Activated T-helper 1 cell treated with anti-CD3 and anti-CD28 coated beads, Interleukin-12 subunit alpha, Interleukin-12 subunit beta, Interleukin-2, Interleukin-4 antibody, amounts not matched to agents 30 ng/mL and 10 ng/mL and 1 ng/mL, durations not matched to agents 14 hours and 24 hours and 36 hours (primary cell): ENCODE data around the gene GLYR1. TPM values are rescaled to one million over a fixed set of nuclear protein-coding genes. Genes with fewer than 3 reads are reported as not detected.
"Not testable (repeated sequence)": the region's sequence is repeated elsewhere in the genome, so short reads cannot be mapped to it uniquely, and the experiment has no call there.

ENCODE experiments used
- DNase-seq: peaks from one replicate; pipeline ENCODE4 v3.0.0; 2021; ENCODE audit warnings: low spot score
- H3K27ac Mint-ChIP-seq: one replicate; pipeline ENCODE4 v1.8.0; 2021; ENCODE audit warnings: mild to moderate bottlenecking, mixed read lengths
- H3K27me3 Mint-ChIP-seq: one replicate; pipeline ENCODE4 v1.8.0; 2022; ENCODE audit warnings: mild to moderate bottlenecking, moderate library complexity, mixed read lengths; ENCODE audit not compliant: insufficient read depth
- H3K36me3 Mint-ChIP-seq: one replicate; pipeline ENCODE4 v1.8.0; 2021; ENCODE audit warnings: low read depth, mixed read lengths
- H3K4me1 Mint-ChIP-seq: one replicate; pipeline ENCODE4 v1.8.0; 2021; ENCODE audit warnings: low read depth, mixed read lengths
- H3K4me3 Mint-ChIP-seq: one replicate; pipeline ENCODE4 v1.8.0; 2021; ENCODE audit warnings: mild to moderate bottlenecking, moderate library complexity, mixed read lengths
- H3K9me3 Mint-ChIP-seq: one replicate; pipeline ENCODE4 v1.8.0; 2021; ENCODE audit warnings: mixed read lengths
- intact Hi-C: fragments of 100-400 bp; cut with micrococcal nuclease; formaldehyde crosslinking; loops from one replicate; pipeline ENCODE4 v1.15.1; 2024
- total RNA-seq: library from RNA; stranded (reverse); gene quantifications from 2 replicates; pipeline ENCODE4 v1.2.3, GENCODE V29; 2022

The GLYR1 gene
- total RNA-seq, 1 donor from 2014 or later, result 120 TPM

DNA sequence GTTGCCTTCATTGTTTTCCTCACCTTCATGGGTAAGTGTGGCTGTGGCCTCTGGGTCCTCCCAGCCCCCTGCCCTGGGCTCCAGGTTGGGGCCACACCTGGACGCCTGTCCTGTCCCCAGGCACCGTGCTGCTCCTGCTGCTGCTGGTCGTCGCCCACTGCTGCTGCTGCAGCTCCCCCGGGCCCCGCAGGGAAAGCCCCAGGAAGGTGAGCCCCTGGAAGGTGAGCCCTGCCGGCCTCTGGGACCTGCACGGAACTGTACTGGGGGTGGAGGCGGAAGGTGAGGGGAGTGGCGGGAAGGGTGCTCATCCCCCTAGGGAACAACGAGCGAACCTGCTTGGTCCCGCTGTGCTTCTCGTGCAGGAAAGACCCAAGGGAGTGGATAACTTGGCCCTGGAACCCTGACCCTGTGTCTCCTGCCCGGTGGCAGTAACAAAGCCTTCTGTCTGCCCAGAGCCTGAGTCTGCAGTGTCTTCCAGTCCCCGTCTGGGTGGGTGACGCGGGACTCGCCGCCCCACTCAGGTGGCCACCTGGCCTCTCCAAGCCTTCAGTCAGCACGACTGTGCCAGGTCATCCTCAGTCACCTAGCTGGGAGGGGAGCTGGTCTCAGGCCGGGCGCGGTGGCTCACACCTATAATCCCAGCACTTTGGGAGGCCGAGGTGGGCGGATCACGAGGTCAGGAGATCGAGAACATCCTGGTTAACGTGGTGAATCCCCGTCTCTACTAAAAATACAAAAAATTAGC, 51.1 kb downstream of the GLYR1 start:
- Mint-ChIP-seq H3K27me3 (no peaks in the 10 kb centered on the region), H3K36me3 (no peaks in the 10 kb centered on the region), H3K9me3 (no peaks in the 10 kb centered on the region), H3K27ac (no peak overlapping the region), H3K4me1 (peaks cover 4% of the 10 kb centered on the region), H3K4me3 (no peak overlapping the region)
- no peak for DNase-seq
- intact Hi-C loops, result no loop called here

DNA sequence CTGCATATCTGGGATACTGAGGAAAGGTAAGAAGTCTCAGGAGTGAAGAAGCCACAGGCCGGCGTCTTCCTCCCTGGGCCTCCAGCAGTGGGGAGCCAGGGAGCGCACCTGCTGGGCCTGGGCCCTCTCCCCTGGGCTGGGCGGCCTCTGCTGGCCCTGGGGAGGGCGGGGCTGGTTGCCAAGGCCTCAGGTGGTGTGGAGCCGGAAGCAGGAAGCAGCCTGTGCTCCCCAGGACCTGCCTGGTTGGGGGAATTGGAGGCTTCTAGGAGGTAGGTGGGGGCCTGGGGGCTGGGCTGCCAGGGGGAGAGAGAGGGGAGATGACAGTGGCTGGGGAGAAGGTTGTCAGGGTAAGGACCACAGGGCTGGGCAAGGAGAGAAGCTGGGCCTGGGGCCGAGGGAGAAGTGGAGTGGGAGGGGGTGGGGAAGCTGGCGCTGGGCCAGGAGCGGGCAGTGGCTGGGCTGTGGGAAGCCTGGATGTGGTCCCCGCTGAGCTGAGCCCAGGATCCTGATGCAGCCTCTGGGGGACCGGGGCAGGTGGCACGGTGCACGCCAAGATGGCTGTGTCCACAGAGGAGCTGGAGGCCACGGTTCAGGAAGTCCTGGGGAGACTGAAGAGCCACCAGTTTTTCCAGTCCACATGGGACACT, 51.8 kb downstream of the GLYR1 start, which contains the start of gene SMIM22:
SMIM22 (plus strand) TSS at position 189 of the 647 bp plus-strand sequence; CDS start at position 555, 366 bp downstream.
- Mint-ChIP-seq H3K4me3 (no peak within 1 kb of the TSS), H3K27ac (no peak within 1 kb of the TSS), H3K36me3 (no peaks in the 10 kb centered on the region), H3K4me1 (peaks cover 6% of the 10 kb centered on the region), H3K9me3 (no peaks in the 10 kb centered on the region), H3K27me3 (no peaks in the 10 kb centered on the region)
- DNase-seq, result no peak
- intact Hi-C loops, result no loop called here

DNA sequence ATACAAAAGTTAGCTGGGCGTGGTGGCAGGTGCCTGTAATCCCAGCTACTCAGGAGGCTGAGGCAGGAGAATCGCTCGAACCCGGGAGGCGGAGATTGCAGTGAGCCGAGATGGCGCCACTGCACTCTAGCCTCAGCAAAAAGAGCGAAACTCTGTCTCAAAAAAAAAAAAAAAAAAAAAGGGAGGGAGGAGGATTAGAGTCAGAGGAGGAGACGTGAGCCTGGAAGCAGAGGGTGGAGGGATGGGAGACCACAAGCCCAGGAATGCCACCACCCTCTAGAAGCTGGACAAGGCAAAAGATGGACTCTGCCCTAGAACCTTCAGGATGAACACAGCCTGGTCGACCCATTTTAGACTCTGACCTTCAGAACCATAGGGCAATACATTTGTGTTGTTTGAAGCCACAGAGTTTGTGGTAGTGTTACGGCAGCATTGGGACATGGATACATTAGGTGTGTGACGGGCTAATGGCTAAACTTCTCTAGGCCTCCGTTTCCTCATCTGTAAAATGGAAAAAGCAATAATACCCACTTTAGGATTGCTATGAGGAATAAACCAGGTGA, 54.1 kb downstream of the GLYR1 start:
- Mint-ChIP-seq H3K4me1 (peaks cover 6% of the 10 kb centered on the region), H3K27me3 (peaks cover 1% of the 10 kb centered on the region), H3K9me3 (no peaks in the 10 kb centered on the region), H3K27ac (no peak overlapping the region), H3K4me3 (no peak overlapping the region), H3K36me3 (no peaks in the 10 kb centered on the region)
- no peak for DNase-seq
- intact Hi-C loops, result no loop called here

DNA sequence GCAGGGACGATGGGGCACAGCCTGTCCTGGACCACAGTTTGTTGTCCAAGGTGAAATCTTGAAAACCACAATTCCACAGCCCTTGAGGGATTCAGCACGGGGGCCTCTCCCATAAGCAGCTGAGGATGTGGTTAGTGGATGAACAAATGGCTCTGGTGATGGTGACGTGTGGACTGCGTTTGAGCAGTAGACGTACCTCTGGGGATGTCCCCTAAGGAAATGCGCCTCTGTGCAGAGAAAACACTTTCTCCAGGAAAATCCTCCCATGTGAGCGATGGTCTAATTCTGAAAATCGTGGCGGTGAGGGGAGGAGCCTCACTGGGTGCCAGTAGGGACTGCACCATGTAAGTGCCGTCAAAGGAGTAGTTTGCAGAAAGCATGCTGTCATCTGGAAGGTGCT, 56.2 kb downstream of the GLYR1 start:
- Mint-ChIP-seq H3K27me3 (peaks cover 2% of the 10 kb centered on the region), H3K27ac (no peak overlapping the region), H3K4me3 (no peak overlapping the region), H3K36me3 (no peaks in the 10 kb centered on the region), H3K9me3 (no peaks in the 10 kb centered on the region), H3K4me1 (peaks cover 6% of the 10 kb centered on the region)
- intact Hi-C loops, result no loop called here
- DNase-seq, result no peak

DNA sequence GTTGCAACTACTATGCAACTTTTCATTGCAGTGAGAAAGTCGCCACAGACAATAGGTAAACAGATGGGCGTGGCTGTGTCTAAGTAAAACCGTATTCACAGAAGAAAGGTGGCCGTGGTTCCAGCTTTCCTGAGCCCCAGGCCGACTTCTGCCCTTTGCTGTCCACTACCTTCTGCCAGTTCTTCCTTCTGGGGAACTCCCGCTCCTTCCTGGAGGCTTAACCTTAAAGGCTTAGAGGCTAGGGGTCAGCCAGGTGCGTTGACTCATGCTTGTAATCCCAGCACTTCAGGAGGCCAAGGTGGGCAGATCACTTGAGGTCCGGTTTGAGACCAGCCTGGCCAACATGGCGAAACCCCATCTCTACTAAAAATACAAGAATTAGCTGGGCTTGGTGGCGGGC, 56.8 kb downstream of the GLYR1 start:
- Mint-ChIP-seq H3K9me3 (no peaks in the 10 kb centered on the region), H3K4me1 (peaks cover 6% of the 10 kb centered on the region), H3K4me3 (no peak overlapping the region), H3K27me3 (peaks cover 2% of the 10 kb centered on the region), H3K27ac (no peak overlapping the region), H3K36me3 (no peaks in the 10 kb centered on the region)
- intact Hi-C loops, result no loop called here
- no peak for DNase-seq

DNA sequence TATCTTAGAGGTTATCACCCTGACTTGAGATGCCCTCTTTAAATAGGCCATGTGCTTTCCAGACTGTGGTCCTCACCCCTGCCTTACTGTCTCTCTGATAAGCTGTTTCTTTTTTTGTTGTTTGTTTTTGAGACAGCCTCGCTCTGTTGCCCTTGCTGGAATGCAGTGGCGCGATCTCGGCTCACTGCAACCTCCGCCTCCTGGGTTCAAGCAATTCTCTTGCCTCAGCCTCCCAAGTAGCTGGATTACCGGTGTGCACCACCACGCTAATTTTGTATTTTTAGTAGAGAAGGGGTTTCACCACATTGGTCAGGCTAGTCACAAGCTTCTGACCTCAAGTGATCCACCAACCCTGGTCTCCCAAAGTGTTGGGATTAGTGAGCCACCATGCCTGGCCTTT, 58.2 kb downstream of the GLYR1 start:
- Mint-ChIP-seq H3K27me3 (peaks cover 2% of the 10 kb centered on the region), H3K9me3 (no peaks in the 10 kb centered on the region), H3K4me1 (peaks cover 6% of the 10 kb centered on the region), H3K36me3 (no peaks in the 10 kb centered on the region), H3K27ac (no peak overlapping the region), H3K4me3 (no peak overlapping the region)
- intact Hi-C loops, result no loop called here
- DNase-seq, result no peak

DNA sequence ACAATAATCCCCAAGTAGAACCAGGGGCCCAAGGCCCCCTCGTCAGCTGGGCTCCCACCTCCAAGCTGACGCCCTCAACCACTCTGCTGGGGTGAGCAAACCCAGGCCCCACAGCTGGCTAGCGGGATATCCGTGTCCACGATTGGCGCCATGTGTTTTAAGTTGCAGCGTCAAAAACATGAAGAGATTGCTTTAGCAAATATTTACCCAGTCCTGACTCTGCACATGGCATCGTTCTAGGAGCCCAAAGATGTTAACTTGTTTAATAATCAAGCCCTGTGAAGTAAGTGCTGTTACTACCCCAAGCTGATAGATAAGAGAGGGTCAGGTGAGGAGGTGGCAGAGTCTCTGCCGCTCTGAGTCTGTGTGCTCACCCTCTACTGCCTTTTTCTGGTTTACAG, 58.6 kb downstream of the GLYR1 start:
- Mint-ChIP-seq H3K27me3 (peaks cover 2% of the 10 kb centered on the region), H3K4me3 (no peak overlapping the region), H3K4me1 (peaks cover 6% of the 10 kb centered on the region), H3K9me3 (no peaks in the 10 kb centered on the region), H3K36me3 (no peaks in the 10 kb centered on the region), H3K27ac (no peak overlapping the region)
- no peak for DNase-seq
- intact Hi-C loops, result no loop called here

DNA sequence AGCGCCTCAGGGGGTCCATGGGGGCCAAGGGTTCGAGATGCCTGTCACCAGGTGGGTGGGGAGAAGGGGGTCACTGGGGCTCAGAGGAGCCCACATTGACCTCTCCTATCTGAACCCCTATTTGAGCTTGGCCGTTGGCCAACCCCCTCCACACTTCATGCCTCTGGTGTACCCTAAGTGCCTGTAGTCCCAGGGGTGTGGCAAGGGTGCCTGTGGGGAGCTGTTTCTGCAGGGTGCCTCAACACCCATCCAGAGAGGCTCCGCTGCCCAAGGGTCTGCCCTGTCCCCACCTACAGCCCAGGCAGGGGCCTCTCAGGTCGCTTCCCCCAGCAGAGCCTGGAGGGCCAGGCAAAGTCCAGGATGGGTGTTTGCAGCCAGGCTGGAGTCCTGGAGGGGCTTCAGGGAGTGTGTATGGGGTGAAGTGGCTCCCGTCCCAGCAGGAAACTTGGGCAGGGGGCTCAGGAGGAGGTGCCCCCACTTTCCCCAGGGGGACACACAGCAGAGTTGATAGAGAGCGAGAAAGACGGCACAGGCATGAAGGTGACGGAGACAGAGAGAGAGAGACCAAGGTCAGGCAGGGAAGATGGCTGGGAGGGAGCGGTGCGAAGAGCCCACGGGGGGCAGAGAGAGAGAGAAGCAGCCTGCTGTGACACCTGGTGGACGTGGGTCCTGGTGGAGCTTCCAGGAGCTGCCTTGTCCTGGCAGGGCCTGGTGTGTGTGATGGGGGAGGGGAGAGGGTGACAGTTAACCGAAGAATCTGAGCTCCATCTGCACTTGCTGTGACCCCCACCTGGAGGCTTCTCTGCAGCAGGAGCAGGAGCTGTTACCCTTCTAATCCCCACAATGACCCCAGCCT, 59.2 kb downstream of the GLYR1 start, which contains the start of gene SEPTIN12:
SEPTIN12 (minus strand) TSS at position 719 of the 856 bp plus-strand sequence; CDS start at position 19, 700 bp downstream.
- intact Hi-C loops, result no loop called here
- no peak within 1 kb of the TSS for H3K4me3 Mint-ChIP-seq
- H3K27me3 Mint-ChIP-seq, result peaks cover 2% of the 10 kb centered on the region
- no peaks in the 10 kb centered on the region for H3K36me3 Mint-ChIP-seq
- H3K9me3 Mint-ChIP-seq, result no peaks in the 10 kb centered on the region
- no peak for DNase-seq
- peaks cover 6% of the 10 kb centered on the region for H3K4me1 Mint-ChIP-seq
- H3K27ac Mint-ChIP-seq, result no peak within 1 kb of the TSS

DNA sequence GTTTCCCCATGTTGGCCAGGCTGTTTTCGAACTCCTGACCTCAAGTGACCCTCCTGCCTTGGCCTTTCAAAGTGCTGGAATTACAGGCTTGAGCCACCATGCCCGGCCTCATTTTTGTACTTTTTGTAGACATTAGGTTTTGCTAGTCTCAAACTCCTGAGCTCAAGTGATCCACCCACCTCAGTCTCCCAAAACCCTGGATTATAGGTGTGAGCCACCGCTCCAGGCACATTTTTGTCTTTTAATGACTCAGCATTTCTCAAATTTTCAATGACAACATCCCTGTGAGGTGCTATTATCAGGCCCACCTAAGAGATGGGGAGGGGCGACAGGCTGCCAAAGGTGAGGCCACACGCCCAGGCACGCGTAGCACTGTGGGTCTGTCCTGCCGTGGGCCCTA, 60.0 kb downstream of the GLYR1 start:
- intact Hi-C loops, result no loop called here
- Mint-ChIP-seq H3K27ac (no peak overlapping the region), H3K36me3 (no peaks in the 10 kb centered on the region), H3K9me3 (no peaks in the 10 kb centered on the region), H3K4me3 (no peak overlapping the region), H3K4me1 (peaks cover 6% of the 10 kb centered on the region), H3K27me3 (peaks cover 2% of the 10 kb centered on the region)
- no peak for DNase-seq

DNA sequence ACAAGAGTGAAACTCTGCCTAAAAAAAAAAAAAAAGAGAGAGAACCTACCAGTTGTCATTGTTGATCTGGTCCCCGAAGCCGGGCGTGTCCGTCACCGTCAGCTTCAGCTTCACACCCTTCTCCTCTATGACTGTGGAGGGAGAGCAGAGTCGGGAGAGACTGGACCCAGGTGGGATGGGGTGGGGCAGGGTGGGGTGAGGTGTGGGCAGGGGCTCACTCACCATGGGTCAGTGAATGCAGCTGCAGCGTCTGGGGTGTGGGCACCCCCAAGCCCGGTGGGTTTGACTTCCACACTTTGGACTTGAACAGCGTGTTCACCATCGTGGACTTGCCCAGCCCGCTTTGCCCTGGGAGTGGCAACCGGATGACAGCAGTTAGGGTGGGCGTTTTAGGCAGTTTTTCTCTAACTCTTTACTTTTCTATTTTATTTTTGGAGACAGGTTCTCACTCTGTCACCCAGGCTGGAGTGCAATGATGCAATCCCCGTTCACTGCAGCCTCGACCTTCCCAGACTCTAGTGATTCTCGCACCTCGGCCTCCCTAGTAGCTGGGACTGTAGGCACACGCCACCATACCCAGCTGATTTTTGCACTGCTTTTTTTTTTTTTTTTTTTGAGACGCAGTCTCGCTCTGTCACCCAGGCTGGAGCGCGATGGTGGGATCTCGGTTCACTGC, 61.2 kb downstream of the GLYR1 start:
- Mint-ChIP-seq H3K9me3 (no peaks in the 10 kb centered on the region), H3K27me3 (peaks cover 2% of the 10 kb centered on the region), H3K4me1 (peaks cover under 1% of the 10 kb centered on the region), H3K4me3 (no peak overlapping the region), H3K36me3 (no peaks in the 10 kb centered on the region), H3K27ac (no peak overlapping the region)
- no peak for DNase-seq
- intact Hi-C loops, result no loop called here

DNA sequence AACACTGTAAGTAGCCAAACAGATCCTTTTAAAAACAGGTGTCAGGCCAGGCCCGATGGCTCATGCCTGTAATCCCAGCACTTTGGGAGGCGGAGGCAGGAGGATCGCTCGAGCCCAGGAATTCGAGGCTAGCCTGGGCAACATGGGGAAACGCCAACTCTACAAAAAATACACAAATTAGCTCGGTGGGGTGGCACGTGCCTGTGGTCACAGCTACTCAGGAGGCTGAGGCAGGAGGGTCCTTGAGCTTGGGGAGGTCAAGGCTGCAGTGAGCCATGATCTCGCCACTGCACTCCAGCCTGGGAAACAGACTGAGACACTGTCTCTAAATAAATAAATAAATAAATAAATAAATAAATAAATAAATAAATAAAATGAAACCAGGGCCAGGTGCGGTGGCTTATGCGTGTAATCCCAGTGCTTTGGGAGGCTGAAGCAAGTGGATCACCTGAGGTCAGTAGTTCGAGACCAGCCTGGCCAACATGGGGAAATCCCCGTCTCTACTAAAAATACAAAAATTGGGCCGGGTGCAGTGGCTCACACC, 62.6 kb downstream of the GLYR1 start:
- H3K9me3 Mint-ChIP-seq, DNase-seq, H3K27me3 Mint-ChIP-seq, intact Hi-C loops, H3K36me3 Mint-ChIP-seq, H3K4me3 Mint-ChIP-seq, H3K4me1 Mint-ChIP-seq, H3K27ac Mint-ChIP-seq: not testable (repeated sequence)

DNA sequence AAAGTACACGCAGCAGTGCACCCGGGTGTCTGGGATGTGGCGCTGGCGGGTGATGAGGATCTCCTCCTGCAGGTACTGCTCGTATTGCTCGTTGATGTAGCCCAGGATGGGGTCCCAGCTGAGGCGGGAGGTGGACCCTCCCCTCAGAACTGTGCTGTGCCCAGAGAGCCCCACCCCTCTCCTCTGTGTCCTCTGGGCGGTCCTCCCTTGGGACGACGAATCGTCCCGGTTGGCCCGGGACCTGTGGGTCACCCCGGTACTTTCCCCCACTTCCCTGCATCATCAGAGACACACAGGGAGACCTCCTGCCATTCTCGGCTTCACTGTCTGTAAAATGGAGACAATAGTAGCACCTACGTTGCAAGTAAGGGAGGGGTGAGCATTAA, 63.1 kb downstream of the GLYR1 start:
- Mint-ChIP-seq H3K4me1 (no peaks in the 10 kb centered on the region), H3K27ac (no peak overlapping the region), H3K36me3 (no peaks in the 10 kb centered on the region), H3K27me3 (peaks cover 2% of the 10 kb centered on the region), H3K9me3 (no peaks in the 10 kb centered on the region), H3K4me3 (no peak overlapping the region)
- DNase-seq, result no peak
- intact Hi-C loops, result no loop called here
